H1 (cell line): ENCODE measurements around the gene SPP1. TPM values are rescaled to one million over a fixed set of nuclear protein-coding genes. Genes with fewer than 3 reads are reported as not detected.

Experiments
- CTCF ChIA-PET: fragments of 300-600 bp; sonication (Branson Sonifier 250); formaldehyde crosslinking; loops from one replicate; lab custom pipeline; 2021; ENCODE audit not compliant: partially characterized antibody; lab: Charles Lee
- POLR2A ChIA-PET: fragments of 300-600 bp; sonication (Branson Sonifier 250); formaldehyde crosslinking; loops from one replicate; lab custom pipeline; 2021; ENCODE audit warnings: inconsistent platforms; ENCODE audit not compliant: partially characterized antibody; lab: Charles Lee
- DNase-seq, 2 experiments: peaks; one replicate each; pipeline versions ENCODE4 v3.0.0 to v3.0.0-alpha.2; 2010 to 2022; ENCODE audit warnings: low spot score in 2 of 2, low read depth in 1 of 2, mixed read lengths in 1 of 2
- FAIRE-seq: peaks from 2 replicates; lab custom pipeline; 2011; peaks lifted over from hg19 to GRCh38; lab: Jason Lieb, UNC
- H2AFZ ChIP-seq: 2 replicates; pipeline ENCODE4 v1.8.1; 2012; ENCODE audit warnings: low read length, inconsistent platforms
- H2AK5ac ChIP-seq: 2 replicates; pipeline ENCODE4 v1.6.1; 2013; ENCODE audit warnings: low read depth, low read length
- H2BK120ac ChIP-seq: replicated peaks from 2 replicates; pipeline ENCODE3; 2013; ENCODE audit warnings: low read depth, low read length, inconsistent platforms
- H2BK12ac ChIP-seq: 2 replicates; pipeline ENCODE4 v1.6.1; 2013; ENCODE audit warnings: low read depth, low read length
- H2BK15ac ChIP-seq: 2 replicates; pipeline ENCODE4 v1.6.1; 2013; ENCODE audit warnings: low read length
- H2BK20ac ChIP-seq: 2 replicates; pipeline ENCODE4 v1.6.1; 2013; ENCODE audit warnings: low read length
- H2BK5ac ChIP-seq: 2 replicates; pipeline ENCODE4 v1.6.1; 2013; ENCODE audit warnings: low read depth, low read length
- H3K14ac ChIP-seq: 2 replicates; pipeline ENCODE4 v1.6.1; 2013; ENCODE audit warnings: inconsistent platforms; ENCODE audit not compliant: insufficient read length
- H3K18ac ChIP-seq: 2 replicates; pipeline ENCODE4 v1.6.1; 2013; ENCODE audit warnings: low read length; ENCODE audit errors: extremely low read depth
- H3K23ac ChIP-seq: 2 replicates; pipeline ENCODE4 v1.6.1; 2013; ENCODE audit warnings: inconsistent platforms; ENCODE audit not compliant: insufficient read length
- H3K23me2 ChIP-seq: 2 replicates; pipeline ENCODE4 v1.6.1; 2013; ENCODE audit warnings: low read depth, low read length
- H3K27ac ChIP-seq: 2 replicates; pipeline ENCODE4 v1.6.1; 2011; ENCODE audit warnings: low read depth, low read length, inconsistent platforms
- H3K27me3 ChIP-seq, 4 experiments: replicated peaks in 1 of 4; 1 replicate in 1 of 4; 2 replicates in 3 of 4; pipeline versions ENCODE4 v1.6.1 to v1.8.1; 2011 to 2013; ENCODE audit warnings: low read length in 3 of 4, mild to moderate bottlenecking in 3 of 4, inconsistent platforms in 2 of 4, mixed read lengths in 2 of 4, moderate library complexity in 1 of 4; ENCODE audit not compliant: control insufficient read depth in 3 of 4, insufficient read depth in 3 of 4; ENCODE audit errors: extremely low read depth in 1 of 4
- H3K36me3 ChIP-seq, 4 experiments: 2 replicates each; pipeline versions ENCODE4 v1.6.1 to v1.8.1; 2011 to 2013; ENCODE audit warnings: mild to moderate bottlenecking in 4 of 4, low read length in 3 of 4, moderate library complexity in 2 of 4, control low read depth in 1 of 4, inconsistent platforms in 1 of 4; ENCODE audit not compliant: insufficient read depth in 4 of 4, control insufficient read depth in 2 of 4
- H3K4ac ChIP-seq: replicated peaks from 2 replicates; pipeline ENCODE3; 2013; ENCODE audit warnings: low read length, low read depth, mixed read lengths, inconsistent platforms; ENCODE audit not compliant: insufficient read length
- H3K4me1 ChIP-seq, 4 experiments: replicated peaks in 1 of 4; 1 replicate in 1 of 4; 2 replicates in 3 of 4; pipeline versions ENCODE4 v1.6.1 to v1.8.1; 2011 to 2013; ENCODE audit warnings: low read length in 3 of 4, inconsistent platforms in 2 of 4, mixed read lengths in 1 of 4; ENCODE audit not compliant: insufficient read depth in 4 of 4, control insufficient read depth in 3 of 4
- H3K4me2 ChIP-seq, 2 experiments: 2 replicates each; pipeline versions ENCODE4 v1.6.1 to v1.8.1; 2011 to 2013; ENCODE audit warnings: low read depth in 2 of 2, low read length in 2 of 2, control low read depth in 1 of 2, inconsistent platforms in 1 of 2, mild to moderate bottlenecking in 1 of 2; ENCODE audit not compliant: insufficient read depth in 1 of 2
- H3K4me3 ChIP-seq, 4 experiments: fragments of 200-600, 300-600 bp in 1 of 4; sonication (generic), shearing (Covaris generic), sonication (Bioruptor Twin) in 1 of 4; 2 replicates each; pipeline versions ENCODE4 v1.5.1 to v1.8.1; 2011 to 2016; ENCODE audit warnings: low read length in 4 of 4, low read depth in 3 of 4, control low read depth in 2 of 4, inconsistent platforms in 2 of 4, mild to moderate bottlenecking in 2 of 4, mixed read lengths in 1 of 4, moderate library complexity in 1 of 4; ENCODE audit not compliant: insufficient read depth in 2 of 4; ENCODE audit errors: extremely low read depth in 1 of 4
- H3K56ac ChIP-seq: replicated peaks from 2 replicates; pipeline ENCODE3; 2013; ENCODE audit warnings: low read depth, mild to moderate bottlenecking, mixed read lengths, low read length, inconsistent platforms; ENCODE audit not compliant: insufficient read length
- H3K79me1 ChIP-seq: 2 replicates; pipeline ENCODE4 v1.6.1; 2013; ENCODE audit warnings: low read depth, low read length, control low read depth
- H3K79me2 ChIP-seq, 2 experiments: 2 replicates each; pipeline versions ENCODE4 v1.6.1 to v1.8.1; 2012 to 2013; ENCODE audit warnings: low read length in 2 of 2, mild to moderate bottlenecking in 2 of 2, inconsistent platforms in 1 of 2; ENCODE audit not compliant: insufficient read depth in 2 of 2, control insufficient read depth in 1 of 2
- H3K9ac ChIP-seq, 4 experiments: replicated peaks in 1 of 4; 1 replicate in 1 of 4; 2 replicates in 3 of 4; pipeline versions ENCODE4 v1.6.1 to v1.8.1; 2011 to 2013; ENCODE audit warnings: low read depth in 3 of 4, low read length in 3 of 4, control low read depth in 2 of 4, mild to moderate bottlenecking in 2 of 4, moderate library complexity in 2 of 4, inconsistent platforms in 1 of 4; ENCODE audit errors: extremely low read depth in 1 of 4
- H3K9me3 ChIP-seq, 2 experiments: 2 replicates each; pipeline versions ENCODE4 v1.6.1 to v1.8.1; 2012 to 2013; ENCODE audit warnings: mild to moderate bottlenecking in 2 of 2, moderate library complexity in 2 of 2, control low read depth in 1 of 2, inconsistent platforms in 1 of 2, low read depth in 1 of 2, low read length in 1 of 2, mixed read lengths in 1 of 2; ENCODE audit not compliant: insufficient read depth in 2 of 2
- H4K20me1 ChIP-seq, 2 experiments: replicated peaks in 1 of 2; 2 replicates each; pipeline versions ENCODE3 to v1.8.1; 2011 to 2013; ENCODE audit warnings: inconsistent platforms in 2 of 2, low read length in 2 of 2, mild to moderate bottlenecking in 1 of 2; ENCODE audit not compliant: insufficient read depth in 2 of 2, control insufficient read depth in 1 of 2
- H4K5ac ChIP-seq: 2 replicates; pipeline ENCODE4 v1.6.1; 2013; ENCODE audit warnings: low read length, low read depth, mixed read lengths, inconsistent platforms; ENCODE audit not compliant: insufficient read length
- H4K8ac ChIP-seq: 2 replicates; pipeline ENCODE4 v1.8.0; 2013; ENCODE audit warnings: mild to moderate bottlenecking, moderate library complexity, low read length, inconsistent platforms; ENCODE audit not compliant: insufficient read depth; ENCODE audit errors: extremely low read depth
- H4K91ac ChIP-seq: replicated peaks from 2 replicates; pipeline ENCODE3; 2013; ENCODE audit warnings: low read length, mixed read lengths, inconsistent platforms; ENCODE audit not compliant: insufficient read length
- BACH1 ChIP-seq: IDR thresholded peaks from 2 replicates; pipeline ENCODE4 v1.6.1; 2012; ENCODE audit warnings: low read length, improper control_type of control experiment
- CBX8 ChIP-seq: fragments of 300-800, 300-1000 bp; sonication (generic); IDR thresholded peaks from 2 replicates; pipeline ENCODE4 v1.7.1; 2016; ENCODE audit warnings: low read depth, low read length, borderline replicate concordance
- CREB1 ChIP-seq: IDR thresholded peaks from 2 replicates; pipeline ENCODE4 v1.6.1; 2012; ENCODE audit warnings: inconsistent platforms
- EP300 ChIP-seq, 2 experiments: IDR thresholded peaks; 1 replicate in 1 of 2; 2 replicates in 1 of 2; pipeline ENCODE4 v1.6.1; 2011 to 2012; ENCODE audit warnings: low read depth in 2 of 2, low read length in 2 of 2, mild to moderate bottlenecking in 2 of 2, borderline replicate concordance in 1 of 2, inconsistent platforms in 1 of 2, moderate library complexity in 1 of 2
- FOSL1 ChIP-seq: IDR thresholded peaks from 2 replicates; pipeline ENCODE4 v1.6.1; 2011; ENCODE audit warnings: mild to moderate bottlenecking, low read depth, low read length, moderate library complexity; ENCODE audit not compliant: insufficient read depth
- NANOG ChIP-seq: IDR thresholded peaks from 2 replicates; pipeline ENCODE4 v1.6.1; 2011; ENCODE audit warnings: low read length, low read depth, mild to moderate bottlenecking, inconsistent platforms; ENCODE audit not compliant: insufficient read depth, poor library complexity, severe bottlenecking
- NRF1 ChIP-seq: IDR thresholded peaks from 2 replicates; pipeline ENCODE4 v1.6.1; 2011; ENCODE audit warnings: mild to moderate bottlenecking, low read depth, low read length, improper control_type of control experiment
- POU5F1 ChIP-seq: IDR thresholded peaks from 2 replicates; pipeline ENCODE4 v1.6.1; 2011; ENCODE audit warnings: low read depth, mild to moderate bottlenecking, low read length, moderate library complexity
- RAD21 ChIP-seq, 2 experiments: IDR thresholded peaks in 1 of 2; conservative IDR thresholded peaks in 1 of 2; 2 replicates each; pipeline ENCODE4 v1.6.1; 2011; ENCODE audit warnings: low read depth in 2 of 2, low read length in 2 of 2, improper control_type of control experiment in 1 of 2, inconsistent platforms in 1 of 2, mild to moderate bottlenecking in 1 of 2, moderate library complexity in 1 of 2
- RBBP5 ChIP-seq: IDR thresholded peaks from 2 replicates; pipeline ENCODE4 v1.7.1; 2012; ENCODE audit warnings: low read depth, mild to moderate bottlenecking, inconsistent platforms, low read length, moderate library complexity, borderline replicate concordance
- SIRT6 ChIP-seq: IDR thresholded peaks from one replicate; pipeline ENCODE4 v1.7.1; 2012; ENCODE audit warnings: low read length, inconsistent platforms
- TAF7 ChIP-seq: optimal IDR thresholded peaks from 2 replicates; pipeline ENCODE3; 2011; ENCODE audit warnings: low read depth, mild to moderate bottlenecking, inconsistent platforms, low read length, moderate library complexity, borderline replicate concordance
- TBP ChIP-seq: IDR thresholded peaks from 2 replicates; pipeline ENCODE4 v1.6.1; 2011; ENCODE audit warnings: low read depth, low read length, improper control_type of control experiment
- TEAD4 ChIP-seq: IDR thresholded peaks from 2 replicates; pipeline ENCODE4 v1.6.1; 2012; ENCODE audit warnings: low read depth, low read length, inconsistent platforms, mixed read lengths
- WGBS, 2 experiments: shearing (Covaris generic) in 1 of 2; methylation state at CpG; one replicate each; pipeline versions ENCODE4 v1.1.6 to v1.1.7; 2013 to 2015; ENCODE audit warnings: low lambda C conversion rate in 2 of 2, mixed read lengths in 2 of 2, inconsistent platforms in 1 of 2, low coverage in 1 of 2, missing lambda C conversion rate in 1 of 2; ENCODE audit not compliant: insufficient replicate concordance in 2 of 2, insufficient coverage in 1 of 2, insufficient read length in 1 of 2; ENCODE audit errors: extremely low coverage in 1 of 2, missing lambda C conversion rate in 1 of 2; 5-methylcytosine and 5-hydroxymethylcytosine counted together
- polyA plus RNA-seq, 7 experiments: library from polyadenylated mRNA; depleted of rRNA in 3 of 7; stranded (reverse) in 5 of 7; unstranded in 2 of 7; fragments of >200 nt in 5 of 7; fragments of 200-250 nt in 2 of 7; gene quantifications; 1 replicate in 5 of 7; 2 replicates in 1 of 7; 4 replicates in 1 of 7; pipeline versions ENCODE4 v1.2.1 to v1.2.3, GENCODE V29; 2011 to 2013; ENCODE audit warnings: missing spikeins in 2 of 7, mixed read lengths in 2 of 7
- total RNA-seq: library from RNA; stranded (reverse); fragmentation: NEBNext Ultra II Directional; extraction: Animal tissue kit (Norgen Biotek cat#: 25700); gene quantifications from 2 replicates; pipeline ENCODE4 v1.2.1, GENCODE V29; 2021

SPP1 gene
- total and polyA plus RNA-seq, 2 of the 8 experiments (the other 6 are each of a cell fraction or from before 2014, with no cell fraction given) = 13.7 to 26.5 TPM

DNA sequence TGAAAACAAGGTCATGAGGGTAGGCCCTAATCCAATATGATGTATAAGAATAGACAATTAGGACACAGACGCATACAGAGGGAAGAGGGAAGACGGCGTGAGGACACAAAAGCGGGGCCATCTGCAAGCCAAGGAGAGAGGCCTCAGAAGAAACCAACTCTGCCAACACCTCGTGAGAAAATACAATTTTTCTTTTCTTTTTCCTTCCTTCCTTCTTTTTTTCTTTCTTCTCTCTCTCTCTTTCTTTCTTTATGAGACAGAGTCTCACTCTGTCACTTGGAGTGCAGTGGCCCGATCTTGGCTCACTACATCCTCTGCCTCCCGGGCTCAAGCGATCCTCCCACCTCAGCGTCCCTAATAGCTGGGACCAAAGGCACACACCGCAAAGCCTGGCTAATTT, 30.4 kb downstream of the SPP1 start:
- Histone ChIP-seq H3K27me3 (peaks cover 0 to 4% (median 0%) of the 10 kb centered on the region in 4 experiments; a peak in 3 of 7 replicates), H2BK15ac (no peak overlapping the region), H3K9me3 (no peaks in the 10 kb centered on the region), H3K4me2 (peak overlapping the region in 1 of 2 experiments; percentile 71; a peak in 1 of 4 replicates), H4K8ac (no peak overlapping the region), H4K91ac (no peak overlapping the region), H3K18ac (no peak overlapping the region), H2BK5ac (no peak overlapping the region), H3K27ac (no peak overlapping the region), H3K79me1 (peaks cover 2% of the 10 kb centered on the region; the same call in 1 of the 2 replicates), H3K4ac (no peak overlapping the region), H3K14ac (no peak overlapping the region), H3K4me1 (peaks cover 0 to 7% (median 6%) of the 10 kb centered on the region in 4 experiments; a peak in 5 of 7 replicates), H4K5ac (no peak overlapping the region), H3K23ac (no peak overlapping the region), H2BK120ac (no peak overlapping the region), H2AK5ac (no peak overlapping the region), H3K56ac (no peak overlapping the region), H2BK12ac (no peak overlapping the region), H4K20me1 (peaks cover 4 to 5% of the 10 kb centered on the region in 2 experiments), H3K36me3 (no peaks in the 10 kb centered on the region), H2AFZ (no peak overlapping the region), H3K4me3 (no peak overlapping the region), H2BK20ac (no peak overlapping the region), H3K9ac (no peak overlapping the region), H3K23me2 (peaks cover 9% of the 10 kb centered on the region; the same call in 1 of the 2 replicates), H3K79me2 (peaks cover 4 to 29% of the 10 kb centered on the region in 2 experiments; a peak in 3 of 4 replicates)
- 90% methylated on average over 10 of the region's 10 CpGs; no CpG with 5 or more reads in 1 of the 2 experiments for WGBS, 2 experiments
- DNase-seq (no peak), FAIRE-seq (no peak)
- POLR2A ChIA-PET = interaction anchor here (0.8 to 1.4 kb wide), 3 partner anchors 8 to 19 kb away, joined by 3 read pairs; no protein-coding TSS in a partner anchor
- CTCF ChIA-PET = interaction anchor here (0.6 to 0.9 kb wide), 2 partner anchors 20 to 95 kb away, joined by 3 read pairs; no protein-coding TSS in a partner anchor
- no peak for TF ChIP-seq CBX8
- no peak for TF ChIP-seq BACH1
- TF ChIP-seq TEAD4 = no peak
- TF ChIP-seq FOSL1 = no peak
- TF ChIP-seq TBP = no peak
- no peak for TF ChIP-seq RBBP5
- no peak for TF ChIP-seq RAD21 (IDR thresholded peaks at IDR 0.05 in 1 of 2, conservative IDR thresholded peaks at IDR 0.05 in 1 of 2; ENCODE audit: low read depth in 2 of 2, low read length in 2 of 2)
- TF ChIP-seq POU5F1 = no peak
- no peak for TF ChIP-seq SIRT6
- TF ChIP-seq CREB1 = no peak
- no peak for TF ChIP-seq NRF1
- no peak for TF ChIP-seq EP300 (IDR thresholded peaks at IDR 0.05; ENCODE audit: borderline replicate concordance in 1 of 2, low read depth in 2 of 2, low read length in 2 of 2)
- TF ChIP-seq NANOG = no peak
- TF ChIP-seq TAF7 = no peak
